Measurements from ENCODE around the gene TMPRSS11D. TPM values are rescaled to one million over a fixed set of nuclear protein-coding genes. Genes with fewer than 3 reads are reported as not detected.

TMPRSS11D gene
- total and polyA plus RNA-seq, 2 donors (not counting 1 experiment from before 2014, with no cell fraction given) = not detected

DNA sequence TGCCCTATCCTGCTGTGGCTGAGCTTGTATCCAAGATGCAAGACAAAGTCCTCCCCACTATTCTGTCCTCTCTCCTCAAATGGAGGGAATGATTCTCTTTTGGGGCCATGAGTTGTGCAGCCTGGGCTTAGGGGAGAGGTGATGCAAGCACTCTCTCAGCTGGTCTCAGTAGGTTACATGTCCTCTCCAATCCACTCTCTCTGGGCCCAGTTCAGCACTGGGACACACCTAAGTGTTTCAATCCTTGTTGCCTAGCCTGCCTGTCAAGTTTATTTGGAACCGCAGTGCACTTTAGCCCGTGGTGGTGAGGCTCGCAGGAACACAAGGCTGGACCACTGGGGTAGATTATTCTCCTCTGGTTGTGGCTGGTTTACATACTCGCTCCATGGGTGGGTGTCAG, 23.8 kb upstream of the TMPRSS11D start:
- Histone ChIP-seq H3K27ac (ENCODE audit: insufficient read depth, low read length) (no peak overlapping the region), H3K4me2 (ENCODE audit: extremely low read depth, insufficient read depth, low read length) (no peak overlapping the region), H3K9me3 (ENCODE audit: control insufficient read depth, insufficient read depth, low read depth, low read length) (no peaks in the 10 kb centered on the region), H2AFZ (ENCODE audit: low read length) (no peak overlapping the region), H3K27me3 (ENCODE audit: control insufficient read depth, insufficient read depth, low read length) (no peaks in the 10 kb centered on the region), H3K9ac (ENCODE audit: insufficient read depth, low read length) (no peak overlapping the region), H3K4me1 (ENCODE audit: control insufficient read depth, extremely low read depth, insufficient read depth, low read length) (no peaks in the 10 kb centered on the region), H3K36me3 (ENCODE audit: control insufficient read depth, insufficient read depth, low read length) (no peaks in the 10 kb centered on the region), H3K4me3 (replicated peaks in 1 of 4; ENCODE audit: control extremely low read depth in 1 of 4, insufficient read depth in 1 of 4, low read depth in 3 of 4, low read length in 4 of 4) (no peak overlapping the region), H4K20me1 (ENCODE audit: control insufficient read depth, extremely low read depth, insufficient read depth, low read length) (no peaks in the 10 kb centered on the region), H3K79me2 (ENCODE audit: control insufficient read depth, insufficient read depth, low read length) (no peaks in the 10 kb centered on the region)
- TF ChIP-seq, protein P1, sequence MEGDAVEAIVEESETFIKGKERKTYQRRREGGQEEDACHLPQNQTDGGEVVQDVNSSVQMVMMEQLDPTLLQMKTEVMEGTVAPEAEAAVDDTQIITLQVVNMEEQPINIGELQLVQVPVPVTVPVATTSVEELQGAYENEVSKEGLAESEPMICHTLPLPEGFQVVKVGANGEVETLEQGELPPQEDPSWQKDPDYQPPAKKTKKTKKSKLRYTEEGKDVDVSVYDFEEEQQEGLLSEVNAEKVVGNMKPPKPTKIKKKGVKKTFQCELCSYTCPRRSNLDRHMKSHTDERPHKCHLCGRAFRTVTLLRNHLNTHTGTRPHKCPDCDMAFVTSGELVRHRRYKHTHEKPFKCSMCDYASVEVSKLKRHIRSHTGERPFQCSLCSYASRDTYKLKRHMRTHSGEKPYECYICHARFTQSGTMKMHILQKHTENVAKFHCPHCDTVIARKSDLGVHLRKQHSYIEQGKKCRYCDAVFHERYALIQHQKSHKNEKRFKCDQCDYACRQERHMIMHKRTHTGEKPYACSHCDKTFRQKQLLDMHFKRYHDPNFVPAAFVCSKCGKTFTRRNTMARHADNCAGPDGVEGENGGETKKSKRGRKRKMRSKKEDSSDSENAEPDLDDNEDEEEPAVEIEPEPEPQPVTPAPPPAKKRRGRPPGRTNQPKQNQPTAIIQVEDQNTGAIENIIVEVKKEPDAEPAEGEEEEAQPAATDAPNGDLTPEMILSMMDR (conservative IDR thresholded peaks at IDR 0.05 in 1 of 2, IDR thresholded peaks at IDR 0.05 in 1 of 2; ENCODE audit: low read depth in 1 of 2, low read length in 2 of 2) = no peak
- TF ChIP-seq EZH2 (IDR thresholded peaks at IDR 0.05; ENCODE audit: low read length, missing control alignments) = no peak
- no peak for DNase-seq (ENCODE audit: low read depth in 2 of 2)

DNA sequence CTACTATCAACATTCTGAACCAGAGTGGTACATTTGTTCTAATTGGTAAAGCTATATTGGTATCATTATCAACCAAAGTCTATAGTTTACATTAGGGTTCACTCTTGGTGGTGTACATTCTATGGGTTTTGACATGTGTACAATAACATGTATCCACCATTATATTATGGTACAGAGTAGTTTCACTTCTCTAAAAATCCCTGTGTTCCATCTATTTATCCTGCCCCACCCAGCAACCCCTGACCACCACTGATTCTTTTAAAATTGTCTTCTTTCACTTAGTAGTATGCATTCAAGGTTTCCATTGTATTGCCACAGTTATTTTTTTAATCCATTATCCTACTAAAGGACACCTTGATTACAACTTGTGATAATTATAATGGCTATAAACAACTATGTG, 15.3 kb upstream of the TMPRSS11D start:
- H3K79me2 ChIP-seq (ENCODE audit: control insufficient read depth, insufficient read depth, low read length) = no peaks in the 10 kb centered on the region

DNA sequence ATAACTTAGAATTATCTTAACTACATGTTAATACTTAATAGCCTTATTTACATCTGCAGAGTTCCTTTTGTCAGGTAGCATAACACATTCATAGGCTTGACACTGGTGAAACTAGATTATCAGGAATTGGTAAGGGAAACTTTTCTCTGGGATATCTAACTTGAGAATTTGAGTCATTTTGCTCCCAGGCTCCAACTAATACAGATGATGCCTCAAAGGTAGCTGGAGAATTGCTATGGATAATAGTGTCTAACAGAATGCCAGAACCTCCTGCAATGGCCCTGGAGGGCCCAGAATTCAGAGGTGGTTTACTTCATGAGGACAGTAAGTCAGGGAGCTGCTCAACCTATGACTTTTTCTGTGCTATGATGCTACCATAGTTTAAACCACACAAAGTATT, 13.9 kb upstream of the TMPRSS11D start:
- Histone ChIP-seq H3K79me2 (ENCODE audit: control insufficient read depth, insufficient read depth, low read length) (no peaks in the 10 kb centered on the region), H3K4me2 (ENCODE audit: extremely low read depth, insufficient read depth, low read length) (no peak overlapping the region), H3K27me3 (ENCODE audit: control insufficient read depth, insufficient read depth, low read length) (no peaks in the 10 kb centered on the region), H3K9me3 (ENCODE audit: control insufficient read depth, insufficient read depth, low read depth, low read length) (no peaks in the 10 kb centered on the region), H3K9ac (ENCODE audit: insufficient read depth, low read length) (no peak overlapping the region), H3K36me3 (ENCODE audit: control insufficient read depth, insufficient read depth, low read length) (no peaks in the 10 kb centered on the region), H3K4me1 (ENCODE audit: control insufficient read depth, extremely low read depth, insufficient read depth, low read length) (no peaks in the 10 kb centered on the region), H4K20me1 (ENCODE audit: control insufficient read depth, extremely low read depth, insufficient read depth, low read length) (no peaks in the 10 kb centered on the region), H2AFZ (ENCODE audit: low read length) (no peak overlapping the region), H3K4me3 (replicated peaks in 1 of 4; ENCODE audit: control extremely low read depth in 1 of 4, insufficient read depth in 1 of 4, low read depth in 3 of 4, low read length in 4 of 4) (no peak overlapping the region), H3K27ac (ENCODE audit: insufficient read depth, low read length) (no peak overlapping the region)
- DNase-seq (ENCODE audit: low read depth in 2 of 2) = no peak
- TF ChIP-seq, protein P1 (conservative IDR thresholded peaks at IDR 0.05 in 1 of 2, IDR thresholded peaks at IDR 0.05 in 1 of 2; ENCODE audit: low read depth in 1 of 2, low read length in 2 of 2) = no peak
- TF ChIP-seq EZH2 (IDR thresholded peaks at IDR 0.05; ENCODE audit: low read length, missing control alignments) = no peak

More for the DNA sequence above, 15.3 kb upstream of the TMPRSS11D start:
- Histone ChIP-seq H2AFZ (ENCODE audit: low read length) (no peak overlapping the region), H3K27me3 (ENCODE audit: control insufficient read depth, insufficient read depth, low read length) (no peaks in the 10 kb centered on the region), H3K4me2 (ENCODE audit: extremely low read depth, insufficient read depth, low read length) (no peak overlapping the region), H3K27ac (ENCODE audit: insufficient read depth, low read length) (no peak overlapping the region), H3K4me1 (ENCODE audit: control insufficient read depth, extremely low read depth, insufficient read depth, low read length) (no peaks in the 10 kb centered on the region), H3K9me3 (ENCODE audit: control insufficient read depth, insufficient read depth, low read depth, low read length) (no peaks in the 10 kb centered on the region), H4K20me1 (ENCODE audit: control insufficient read depth, extremely low read depth, insufficient read depth, low read length) (no peaks in the 10 kb centered on the region), H3K4me3 (replicated peaks in 1 of 4; ENCODE audit: control extremely low read depth in 1 of 4, insufficient read depth in 1 of 4, low read depth in 3 of 4, low read length in 4 of 4) (no peak overlapping the region), H3K9ac (ENCODE audit: insufficient read depth, low read length) (no peak overlapping the region), H3K36me3 (ENCODE audit: control insufficient read depth, insufficient read depth, low read length) (no peaks in the 10 kb centered on the region)
- TF ChIP-seq, protein P1 (conservative IDR thresholded peaks at IDR 0.05 in 1 of 2, IDR thresholded peaks at IDR 0.05 in 1 of 2; ENCODE audit: low read depth in 1 of 2, low read length in 2 of 2) = no peak
- TF ChIP-seq EZH2 (IDR thresholded peaks at IDR 0.05; ENCODE audit: low read length, missing control alignments) = no peak
- no peak for DNase-seq (ENCODE audit: low read depth in 2 of 2)
